ENCODE results near the gene KCNJ1. TPM values are rescaled to one million over a fixed set of nuclear protein-coding genes. Genes with fewer than 3 reads are reported as not detected.

KCNJ1 gene
- total and polyA plus RNA-seq, 5 donors = 0.09 to 0.17 TPM; not detected in 3

DNA sequence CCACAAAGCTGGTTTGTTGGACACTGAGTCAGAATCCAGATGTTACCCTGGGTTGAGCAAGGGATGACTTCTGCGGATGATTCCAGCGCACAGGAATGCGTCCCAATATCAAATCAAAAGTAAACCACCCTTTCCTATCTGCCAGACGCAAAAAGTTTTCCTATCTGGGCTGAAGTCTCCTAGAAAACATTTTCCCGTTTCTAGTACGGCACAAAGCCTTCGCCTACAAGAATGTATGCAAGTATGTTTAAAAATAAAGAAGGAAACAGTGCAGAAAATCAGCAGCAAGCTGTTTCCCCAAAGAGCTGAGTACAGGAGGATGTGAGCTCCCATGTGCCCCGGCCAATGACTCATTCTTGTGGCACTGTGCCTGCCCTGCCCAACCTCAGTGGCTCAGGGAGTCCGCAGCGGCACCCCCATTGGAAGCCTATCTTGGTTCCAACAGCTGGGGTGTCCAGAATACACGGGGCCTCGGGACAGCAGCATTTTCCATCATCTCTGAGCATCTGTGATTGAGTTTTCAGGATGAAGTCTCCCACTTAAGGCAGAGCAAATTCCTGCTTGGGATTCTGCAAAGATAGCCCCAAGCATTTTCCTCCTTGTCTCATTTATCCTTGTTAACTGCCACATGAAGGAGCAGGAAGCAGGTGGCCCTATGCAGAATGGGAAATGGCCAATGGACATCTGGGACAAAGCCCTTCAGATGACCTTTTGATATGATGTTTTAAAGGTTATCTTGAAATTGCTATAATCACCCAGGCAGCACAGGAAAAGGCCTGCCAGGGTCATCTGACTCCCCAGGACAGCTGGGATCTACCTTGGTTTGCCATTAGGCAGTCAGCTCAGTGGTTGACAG is 41.5 kb upstream of the KCNJ1 start:
- intact Hi-C loops (cut with DNase I) = no loop called here
- Histone ChIP-seq H3K4me3 (ENCODE audit: low read length) (no peak overlapping the region), H3K9me3 (ENCODE audit: control insufficient read depth, low read length) (no peaks in the 10 kb centered on the region), H3K27me3 (ENCODE audit: control insufficient read depth, insufficient read depth) (no peaks in the 10 kb centered on the region), H3K4me1 (ENCODE audit: control insufficient read depth, insufficient read depth, low read length) (peaks cover 10% of the 10 kb centered on the region), H3K27ac (ENCODE audit: low read length) (no peak overlapping the region)
- peak; percentile 47 to 72 for ATAC-seq
- WGBS = 24% methylated on average over 12 of the region's 12 CpGs
- DNase-seq = peak; percentile 73 to 88 (median 84)

DNA sequence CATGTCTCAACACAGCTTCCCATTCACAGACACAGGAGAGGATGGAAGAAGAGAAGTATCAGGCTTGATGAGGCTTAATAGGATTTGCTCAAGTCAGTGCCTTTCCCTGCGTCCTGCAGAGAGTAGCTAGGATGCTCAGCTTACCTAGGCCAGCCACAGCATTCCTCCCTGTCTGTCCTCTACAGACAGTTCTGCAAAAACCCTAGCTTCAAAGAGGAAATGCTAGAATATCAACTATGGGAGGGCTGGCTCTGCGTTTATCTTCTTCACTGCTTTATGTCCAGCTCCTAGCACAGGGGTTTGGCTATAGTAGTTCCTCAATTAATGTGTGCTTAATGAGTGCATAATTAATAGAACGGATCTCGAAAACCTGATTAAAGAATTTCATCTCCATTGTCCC is 40.5 kb upstream of the KCNJ1 start:
- WGBS = 90% methylated on average over 4 of the region's 4 CpGs
- no peak overlapping the region for H3K27ac ChIP-seq (ENCODE audit: low read length)
- intact Hi-C loops (cut with DNase I) = no loop called here

DNA sequence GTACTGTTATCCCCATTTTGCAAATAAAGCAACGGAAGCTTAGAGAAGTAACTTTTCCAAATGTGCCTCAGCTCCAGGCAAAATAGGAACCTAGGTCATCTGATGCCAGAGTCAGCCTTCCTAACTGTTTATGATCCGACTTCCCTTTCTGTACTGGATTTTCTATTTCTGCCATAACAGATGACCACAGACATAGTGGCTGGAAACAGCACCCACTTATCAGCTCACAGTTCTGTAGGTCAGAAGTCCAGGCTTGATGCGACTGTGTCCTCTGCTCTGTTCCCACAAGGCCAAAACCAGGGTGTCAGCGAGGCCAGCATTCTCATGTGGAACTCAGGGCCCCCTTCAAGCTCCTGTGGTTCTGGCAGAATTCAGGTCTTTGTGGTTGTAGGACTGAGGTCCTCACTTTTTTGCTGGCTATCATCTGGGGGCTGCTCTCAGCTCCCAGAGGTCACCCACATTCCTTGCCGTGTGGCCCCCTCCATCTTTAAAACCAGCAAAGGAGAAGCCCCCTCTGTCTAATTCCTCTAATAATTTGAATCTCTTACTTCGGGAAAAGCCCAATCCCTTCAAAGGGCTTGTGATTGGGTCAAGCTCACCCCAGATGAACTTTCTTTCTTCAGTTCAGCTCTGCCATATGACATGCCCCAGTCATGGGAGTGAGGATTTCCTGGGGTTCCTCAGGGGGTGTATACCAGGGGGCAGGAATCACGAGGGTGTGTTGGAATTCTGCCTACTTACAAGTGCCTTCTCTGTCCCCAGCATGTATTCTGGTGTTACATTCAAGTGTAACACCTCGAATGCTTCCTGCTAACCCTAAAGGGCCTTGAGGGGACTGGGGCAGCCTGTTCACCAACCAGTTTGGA is 39.3 kb upstream of the KCNJ1 start:
- H3K27me3 ChIP-seq (ENCODE audit: control insufficient read depth, insufficient read depth) = no peaks in the 10 kb centered on the region
- intact Hi-C loops (cut with DNase I) = no loop called here
- DNase-seq (no peak), ATAC-seq (peak in 1 of 2 donors; percentile 12)
- H3K4me1 ChIP-seq (ENCODE audit: control insufficient read depth, insufficient read depth, low read length) = peaks cover 13% of the 10 kb centered on the region
- H3K27ac ChIP-seq (ENCODE audit: low read length) = peak overlapping the region; percentile 70
- WGBS = 68% methylated on average over 8 of the region's 8 CpGs
- no peaks in the 10 kb centered on the region for H3K9me3 ChIP-seq (ENCODE audit: control insufficient read depth, low read length)
- peak overlapping the region; percentile 82 for H3K4me3 ChIP-seq (ENCODE audit: low read length)

More for the DNA sequence above, 40.5 kb upstream of the KCNJ1 start:
- no peak for ATAC-seq
- H3K27me3 ChIP-seq (ENCODE audit: control insufficient read depth, insufficient read depth) = no peaks in the 10 kb centered on the region
- H3K4me1 ChIP-seq (ENCODE audit: control insufficient read depth, insufficient read depth, low read length) = peaks cover 10% of the 10 kb centered on the region
- H3K9me3 ChIP-seq (ENCODE audit: control insufficient read depth, low read length) = no peaks in the 10 kb centered on the region
- DNase-seq = no peak
- no peak overlapping the region for H3K4me3 ChIP-seq (ENCODE audit: low read length)

DNA sequence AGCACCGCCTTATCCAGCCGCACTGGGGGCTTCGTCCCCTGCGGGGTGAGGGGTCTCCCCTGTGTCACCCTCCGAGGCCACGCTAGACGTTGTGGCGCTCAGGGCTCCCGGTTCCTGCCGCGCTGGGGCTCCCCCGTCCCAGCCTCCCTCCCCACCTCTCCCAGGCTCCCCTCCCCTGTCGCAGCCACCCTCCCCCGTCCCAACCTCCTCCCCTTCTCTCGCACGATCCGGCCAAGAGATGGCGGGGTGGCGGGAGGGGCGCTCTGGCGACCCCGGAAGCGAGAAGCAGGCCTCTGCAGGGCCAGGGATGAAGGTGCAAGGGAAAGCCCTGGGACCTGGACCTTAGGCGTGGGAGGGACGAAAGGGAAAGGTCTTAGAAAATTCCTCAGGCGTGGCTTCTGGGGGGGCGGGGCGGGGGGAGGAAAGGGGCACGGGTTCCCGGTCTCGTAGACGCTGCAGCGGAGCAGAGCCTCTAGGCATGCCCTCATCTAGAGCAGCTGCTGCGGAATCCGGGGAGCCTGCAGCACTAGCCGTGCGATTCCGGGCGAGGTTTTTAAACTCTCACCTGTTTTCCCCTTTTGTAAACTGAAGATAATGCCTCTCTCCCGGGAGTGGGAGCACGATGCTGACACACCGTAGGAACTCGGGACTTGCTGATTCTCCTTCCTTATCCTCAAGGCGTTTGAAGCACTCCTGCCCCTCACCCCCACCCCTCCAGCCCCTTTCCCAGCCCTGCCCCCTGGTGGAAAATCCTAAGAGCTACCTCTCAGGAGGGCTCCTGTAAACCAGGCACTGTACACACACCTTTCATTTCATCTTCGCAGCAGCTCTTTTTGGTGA is 38.5 kb upstream of the KCNJ1 start:
- Histone ChIP-seq H3K9me3 (ENCODE audit: control insufficient read depth, low read length) (no peaks in the 10 kb centered on the region), H3K4me1 (ENCODE audit: control insufficient read depth, insufficient read depth, low read length) (peaks cover 14% of the 10 kb centered on the region), H3K27ac (ENCODE audit: low read length) (peak overlapping the region; percentile 70), H3K4me3 (ENCODE audit: low read length) (peak overlapping the region; percentile 82), H3K27me3 (ENCODE audit: control insufficient read depth, insufficient read depth) (no peaks in the 10 kb centered on the region)
- ATAC-seq (peak; percentile 50 to 53), DNase-seq (peak in 2 of 3 donors; percentile 60 to 71)
- intact Hi-C loops (cut with DNase I) = no loop called here
- WGBS = 3% methylated on average over 45 of the region's 45 CpGs

DNA sequence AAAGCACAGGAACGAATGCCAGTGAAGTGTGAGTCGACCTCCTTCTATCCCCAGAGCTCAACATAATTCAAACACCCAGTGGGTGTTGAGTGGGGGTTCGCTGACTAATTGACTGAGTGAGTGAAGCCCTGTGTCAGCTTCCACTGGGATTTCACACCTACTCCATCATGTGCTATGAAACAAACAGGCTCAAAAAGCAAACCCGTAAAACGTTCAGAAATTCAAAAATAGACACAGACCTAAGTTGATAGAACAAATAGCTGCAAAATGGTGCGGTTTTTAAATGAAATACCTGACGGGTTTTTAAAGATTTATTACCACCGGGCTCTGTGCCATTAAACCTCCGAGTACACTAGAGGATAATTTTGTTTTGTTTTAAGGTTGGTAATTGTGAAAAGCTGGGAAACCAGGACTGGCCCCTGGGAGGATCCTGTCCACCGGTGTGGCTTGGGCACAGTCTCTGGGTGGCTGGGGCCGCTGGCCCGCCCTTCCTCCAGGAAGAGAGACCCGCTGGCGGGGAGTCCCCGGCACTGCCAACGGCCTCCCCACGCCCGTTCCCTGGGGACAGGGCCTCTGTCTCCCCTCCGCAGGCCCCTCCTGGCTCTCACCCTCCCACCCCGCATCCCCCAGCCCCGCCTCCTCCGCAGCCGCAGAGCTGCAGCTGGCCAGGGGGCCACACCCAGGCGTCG is 37.7 kb upstream of the KCNJ1 start:
- Histone ChIP-seq H3K4me1 (ENCODE audit: control insufficient read depth, insufficient read depth, low read length) (peaks cover 14% of the 10 kb centered on the region), H3K27ac (ENCODE audit: low read length) (peak overlapping the region; percentile 59), H3K4me3 (ENCODE audit: low read length) (peak overlapping the region; percentile 82), H3K27me3 (ENCODE audit: control insufficient read depth, insufficient read depth) (no peaks in the 10 kb centered on the region), H3K9me3 (ENCODE audit: control insufficient read depth, low read length) (no peaks in the 10 kb centered on the region)
- 10% methylated on average over 25 of the region's 25 CpGs for WGBS
- DNase-seq = peak in 2 of 3 donors; percentile 75 to 83
- intact Hi-C loops (cut with DNase I) = no loop called here
- ATAC-seq = peak; percentile 57

DNA sequence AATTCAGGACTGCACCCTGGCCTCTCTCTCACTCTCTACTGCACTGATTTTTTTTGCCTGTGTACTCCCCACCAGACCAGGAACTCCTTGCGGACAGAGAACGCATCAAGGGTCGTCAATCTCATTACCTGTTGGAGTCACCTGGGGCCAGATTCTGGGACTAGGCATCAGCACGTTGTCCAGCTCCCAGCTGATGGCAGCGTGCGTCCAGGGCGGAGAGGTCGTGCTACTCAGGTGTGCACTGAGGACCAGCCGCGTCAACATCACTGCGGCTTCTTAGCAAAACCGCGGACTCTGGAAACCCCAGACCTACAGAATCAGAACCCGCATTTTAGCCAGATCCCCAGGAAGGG is 37.2 kb upstream of the KCNJ1 start:
- Histone ChIP-seq H3K4me1 (ENCODE audit: control insufficient read depth, insufficient read depth, low read length) (peaks cover 14% of the 10 kb centered on the region), H3K27me3 (ENCODE audit: control insufficient read depth, insufficient read depth) (no peaks in the 10 kb centered on the region), H3K4me3 (ENCODE audit: low read length) (no peak overlapping the region), H3K9me3 (ENCODE audit: control insufficient read depth, low read length) (no peaks in the 10 kb centered on the region), H3K27ac (ENCODE audit: low read length) (no peak overlapping the region)
- 85% methylated on average over 14 of the region's 14 CpGs for WGBS
- DNase-seq (no peak), ATAC-seq (no peak)
- intact Hi-C loops (cut with DNase I) = no loop called here

DNA sequence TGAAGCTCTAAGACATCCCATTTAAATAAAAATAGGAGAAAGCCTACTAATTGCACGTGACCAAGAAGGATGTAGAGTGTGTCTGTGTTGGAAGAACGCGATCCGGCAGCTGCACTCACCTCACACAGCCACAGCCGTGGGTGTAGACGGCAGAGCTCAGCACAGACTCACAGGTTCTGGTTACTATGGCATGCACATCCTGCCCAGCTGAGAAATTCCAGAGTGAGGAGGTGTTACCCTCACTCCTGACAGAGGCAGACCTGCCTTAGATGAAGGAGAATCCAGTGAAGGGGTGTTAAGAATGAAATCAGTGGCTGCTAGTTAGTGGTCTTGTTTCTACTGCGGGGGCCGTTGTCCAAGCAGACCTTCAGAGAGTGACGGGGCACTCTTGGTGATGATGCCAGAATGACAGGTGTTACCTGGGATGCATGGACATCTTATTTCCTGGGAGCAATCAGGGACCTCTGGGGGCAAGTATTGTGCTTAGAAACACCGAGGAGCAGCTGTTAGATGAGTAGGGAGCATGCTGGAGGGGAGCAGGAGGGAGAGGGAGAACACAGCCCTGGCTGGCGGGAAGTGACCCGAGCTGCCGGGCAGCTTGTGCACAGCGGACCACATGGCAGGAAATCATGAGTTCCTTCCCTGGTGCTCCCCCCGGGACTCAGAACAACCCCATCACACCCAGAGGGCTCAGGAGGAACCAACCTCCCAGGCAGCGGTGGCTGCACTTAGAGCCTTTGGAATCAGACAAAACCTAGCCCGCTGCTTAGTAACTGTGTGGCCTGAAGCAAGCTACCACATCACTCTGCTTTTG is 36.4 kb upstream of the KCNJ1 start:
- H3K27me3 ChIP-seq (ENCODE audit: control insufficient read depth, insufficient read depth) = no peaks in the 10 kb centered on the region
- H3K9me3 ChIP-seq (ENCODE audit: control insufficient read depth, low read length) = no peaks in the 10 kb centered on the region
- no peak overlapping the region for H3K4me3 ChIP-seq (ENCODE audit: low read length)
- no peak overlapping the region for H3K27ac ChIP-seq (ENCODE audit: low read length)
- H3K4me1 ChIP-seq (ENCODE audit: control insufficient read depth, insufficient read depth, low read length) = peaks cover 9% of the 10 kb centered on the region
- 55% methylated on average over 17 of the region's 17 CpGs for WGBS
- intact Hi-C loops (cut with DNase I) = no loop called here
- ATAC-seq (peak in 1 of 2 donors; percentile 15), DNase-seq (peak in 1 of 3 donors; percentile 67)

DNA sequence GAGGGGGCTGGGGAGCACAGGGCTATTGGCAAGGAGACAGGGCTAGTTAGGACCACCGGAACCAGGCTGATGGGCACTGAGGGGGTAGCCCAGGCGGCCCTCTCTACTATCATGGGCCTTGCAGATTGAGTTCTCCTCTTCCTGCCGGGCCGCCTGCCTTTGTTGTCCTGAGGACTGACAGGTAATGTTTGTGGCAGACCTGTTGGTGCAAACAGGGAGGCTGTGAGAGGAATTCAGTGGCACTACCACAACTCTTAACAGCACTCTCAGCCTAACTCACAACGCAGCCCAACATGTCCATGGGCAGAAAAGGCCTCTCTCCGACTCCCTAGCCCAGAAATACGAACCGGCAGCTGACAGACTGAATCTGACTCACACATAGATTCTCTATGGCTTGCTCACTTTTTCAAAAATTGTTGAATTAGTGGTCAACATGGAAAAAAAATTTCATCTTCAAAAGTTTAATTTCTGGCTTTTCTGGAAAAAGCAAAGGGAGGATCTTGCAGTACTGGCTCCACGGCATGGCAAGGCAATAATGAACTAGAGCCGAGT is 35.5 kb upstream of the KCNJ1 start:
- Histone ChIP-seq H3K4me1 (ENCODE audit: control insufficient read depth, insufficient read depth, low read length) (peaks cover 6% of the 10 kb centered on the region), H3K27ac (ENCODE audit: low read length) (no peak overlapping the region), H3K9me3 (ENCODE audit: control insufficient read depth, low read length) (no peaks in the 10 kb centered on the region), H3K4me3 (ENCODE audit: low read length) (no peak overlapping the region), H3K27me3 (ENCODE audit: control insufficient read depth, insufficient read depth) (no peaks in the 10 kb centered on the region)
- intact Hi-C loops (cut with DNase I) = no loop called here
- no peak for DNase-seq
- WGBS = 85% methylated on average over 10 of the region's 10 CpGs
- no peak for ATAC-seq

DNA sequence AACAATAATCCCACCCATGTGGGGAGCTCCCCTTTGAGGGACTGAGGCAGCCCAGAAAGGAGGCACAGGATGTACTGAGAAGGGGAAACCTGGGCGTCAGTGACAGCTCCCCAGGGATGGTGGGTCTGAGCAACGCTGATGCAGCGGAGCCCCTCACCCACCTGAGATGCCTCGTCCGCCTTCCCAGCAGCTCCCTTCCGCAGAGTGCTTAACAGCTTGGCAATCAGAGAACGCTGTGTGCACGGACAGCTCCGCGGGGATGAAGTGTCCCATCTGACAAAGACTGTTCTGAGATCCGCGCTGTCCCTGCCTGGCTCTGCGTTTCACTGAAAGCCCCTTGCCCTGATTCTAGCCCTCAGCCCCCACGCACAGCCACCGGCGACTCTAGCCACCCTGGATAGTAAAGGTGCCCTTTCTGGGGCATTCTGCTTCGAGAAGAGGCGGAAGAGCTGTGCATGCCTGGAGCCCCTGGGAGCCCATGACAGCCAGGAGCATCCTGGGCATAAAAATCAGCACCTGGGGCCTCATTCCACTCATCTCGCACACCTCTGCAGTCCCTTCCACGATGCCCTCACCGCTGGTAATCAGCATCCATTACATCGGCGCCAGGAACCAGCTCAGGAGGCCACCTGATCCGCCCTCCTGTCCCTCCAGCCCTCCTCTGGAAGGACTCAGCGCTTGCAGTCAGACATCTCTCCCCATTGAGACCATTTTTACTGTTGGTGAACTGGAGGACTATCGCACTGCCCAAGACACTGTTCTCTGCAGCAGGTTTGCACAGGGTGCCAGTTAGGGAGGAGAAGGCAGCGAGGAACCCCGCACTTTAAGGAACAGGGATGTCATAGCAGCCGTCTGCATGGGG is 34.8 kb upstream of the KCNJ1 start:
- H3K27me3 ChIP-seq (ENCODE audit: control insufficient read depth, insufficient read depth) = no peaks in the 10 kb centered on the region
- peak; percentile 8 to 25 for ATAC-seq
- no peak overlapping the region for H3K4me3 ChIP-seq (ENCODE audit: low read length)
- peak in 1 of 3 donors; percentile 55 for DNase-seq
- H3K27ac ChIP-seq (ENCODE audit: low read length) = peak overlapping the region; percentile 38
- intact Hi-C loops (cut with DNase I) = no loop called here
- H3K9me3 ChIP-seq (ENCODE audit: control insufficient read depth, low read length) = no peaks in the 10 kb centered on the region
- peaks cover 6% of the 10 kb centered on the region for H3K4me1 ChIP-seq (ENCODE audit: control insufficient read depth, insufficient read depth, low read length)
- WGBS = 53% methylated on average over 29 of the region's 29 CpGs

Measured in right cardiac atrium (tissue), 5 donors.